Upper lobe of left lung (tissue), 4 donors: ENCODE measurements around the gene RXRB.

Source experiments
- POLR2A ChIP-seq, 4 donors: fragments of 450-650 bp; IDR thresholded peaks; one replicate each; pipeline ENCODE4 v1.5.1; 2016 to 2017; ENCODE audit warnings: antibody characterized with exemption in 4 of 4, mild to moderate bottlenecking in 2 of 4
- POLR2AphosphoS5 ChIP-seq, 2 donors: sonication (generic); formaldehyde crosslinking; IDR thresholded peaks; one replicate each; pipeline ENCODE4 v1.5.1; 2017; ENCODE audit warnings: antibody characterized with exemption in 2 of 2
- TF ChIP-seq, protein P1 (sequence below), 6 experiments: fragments of 450-650 bp in 4 of 6; fragments of 200-600 bp in 2 of 6; sonication (generic) in 2 of 6; IDR thresholded peaks; one replicate each; pipeline ENCODE4 v1.5.1; 2016 to 2019; ENCODE audit warnings: antibody characterized with exemption in 6 of 6

DNA sequence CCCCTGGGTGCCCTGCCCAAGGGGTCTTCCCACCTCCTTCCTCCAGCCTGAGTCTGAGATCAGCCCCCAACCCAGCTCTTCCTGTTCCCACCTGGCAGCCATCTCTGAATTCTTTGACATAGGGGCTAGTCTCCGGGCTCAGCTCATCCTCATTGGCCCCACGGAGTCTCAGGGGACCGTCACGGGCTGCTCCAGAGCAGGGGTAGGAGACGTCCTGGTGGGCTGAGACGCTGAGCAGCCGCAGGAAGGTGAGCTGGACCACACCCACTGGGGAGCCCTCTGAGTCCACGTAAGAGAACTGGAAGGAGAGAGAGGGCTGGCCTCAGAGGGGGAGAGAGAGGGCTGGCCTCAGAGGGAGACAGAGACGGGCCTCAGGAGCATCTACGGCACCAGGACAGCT is 36.3 kb downstream of the RXRB start:
- no peak for TF ChIP-seq POLR2A (IDR thresholded peaks at IDR 0.05)
- TF ChIP-seq, protein P1, sequence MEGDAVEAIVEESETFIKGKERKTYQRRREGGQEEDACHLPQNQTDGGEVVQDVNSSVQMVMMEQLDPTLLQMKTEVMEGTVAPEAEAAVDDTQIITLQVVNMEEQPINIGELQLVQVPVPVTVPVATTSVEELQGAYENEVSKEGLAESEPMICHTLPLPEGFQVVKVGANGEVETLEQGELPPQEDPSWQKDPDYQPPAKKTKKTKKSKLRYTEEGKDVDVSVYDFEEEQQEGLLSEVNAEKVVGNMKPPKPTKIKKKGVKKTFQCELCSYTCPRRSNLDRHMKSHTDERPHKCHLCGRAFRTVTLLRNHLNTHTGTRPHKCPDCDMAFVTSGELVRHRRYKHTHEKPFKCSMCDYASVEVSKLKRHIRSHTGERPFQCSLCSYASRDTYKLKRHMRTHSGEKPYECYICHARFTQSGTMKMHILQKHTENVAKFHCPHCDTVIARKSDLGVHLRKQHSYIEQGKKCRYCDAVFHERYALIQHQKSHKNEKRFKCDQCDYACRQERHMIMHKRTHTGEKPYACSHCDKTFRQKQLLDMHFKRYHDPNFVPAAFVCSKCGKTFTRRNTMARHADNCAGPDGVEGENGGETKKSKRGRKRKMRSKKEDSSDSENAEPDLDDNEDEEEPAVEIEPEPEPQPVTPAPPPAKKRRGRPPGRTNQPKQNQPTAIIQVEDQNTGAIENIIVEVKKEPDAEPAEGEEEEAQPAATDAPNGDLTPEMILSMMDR (IDR thresholded peaks at IDR 0.05) = no peak
- TF ChIP-seq POLR2AphosphoS5 (IDR thresholded peaks at IDR 0.05) = no peak
